ENCODE measurements around the gene MIP. TPM values are rescaled to one million over a fixed set of nuclear protein-coding genes. Genes with fewer than 3 reads are reported as not detected.
A peak's percentile ranks its signal among the peaks of the same experiment; 100 is the strongest.
"Not testable (repeated sequence)": the region's sequence is repeated elsewhere in the genome, so short reads cannot be mapped to it uniquely, and the experiment has no call there.

The MIP gene
- total RNA-seq, 1 experiment from 2014 or later, result not detected

DNA sequence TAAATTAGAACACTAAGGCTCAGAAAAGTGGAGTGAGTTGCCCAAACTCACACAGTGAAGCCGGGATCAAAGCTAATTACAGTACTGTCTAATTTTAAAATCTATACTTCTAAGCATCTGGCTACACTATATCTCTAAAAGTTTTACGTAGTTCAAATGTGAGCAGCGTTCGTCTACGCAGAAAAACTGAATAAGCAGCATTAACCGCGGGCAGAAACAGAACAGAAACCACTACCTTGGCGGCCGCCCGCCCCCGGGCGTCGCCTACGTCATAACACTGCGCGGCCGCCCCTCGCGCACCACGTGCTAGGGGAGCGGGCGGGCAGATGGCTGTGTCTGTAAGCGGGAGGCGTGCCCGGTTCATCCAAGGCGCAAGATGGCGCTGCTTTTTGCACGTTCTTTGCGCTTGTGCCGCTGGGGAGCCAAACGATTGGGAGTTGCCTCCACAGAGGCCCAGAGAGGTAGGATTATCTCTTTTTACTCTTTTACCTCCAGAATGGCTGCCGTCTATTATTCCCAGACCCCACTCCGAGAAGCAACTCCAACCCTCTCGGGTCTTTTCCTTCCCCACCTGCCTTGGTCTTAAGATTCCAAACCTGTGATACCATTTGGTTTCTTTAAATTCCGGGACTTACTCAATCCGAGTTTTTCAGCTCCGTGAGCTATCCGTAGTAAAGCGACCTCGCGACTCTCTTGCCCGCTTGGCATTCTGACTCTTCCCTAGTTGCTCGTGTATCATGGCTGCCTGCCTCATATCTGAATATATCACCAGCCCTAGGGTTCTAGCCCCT is 14.0 kb upstream of the MIP start, which contains the start of gene SPRYD4:
Gene SPRYD4, plus strand, starts transcription at position 363 of the 791 bp plus-strand sequence. Its CDS starts 14 bp downstream, at position 377.
- peak; percentile 96 for DNase-seq (ENCODE audit: low read depth)

DNA sequence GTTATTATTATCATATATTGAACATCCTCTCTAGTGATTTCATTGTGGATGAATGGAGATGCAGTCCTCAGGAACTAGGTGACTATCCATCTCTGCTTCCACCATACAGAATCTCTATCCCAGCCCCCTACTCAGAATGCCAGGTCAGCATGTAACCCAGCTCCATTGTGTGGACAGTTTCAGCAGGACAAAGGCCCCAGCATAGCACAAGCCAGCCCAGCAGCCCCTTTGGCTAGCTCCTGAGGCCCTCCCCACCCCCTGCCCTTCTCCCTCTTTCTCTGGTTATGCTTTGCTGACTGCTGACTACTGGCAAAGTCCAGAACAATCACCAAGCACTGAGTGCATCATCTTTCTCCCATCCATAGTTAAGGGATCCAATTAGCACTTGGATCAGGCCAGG is 8.1 kb upstream of the MIP start:
- DNase-seq (ENCODE audit: low read depth), result no peak

DNA sequence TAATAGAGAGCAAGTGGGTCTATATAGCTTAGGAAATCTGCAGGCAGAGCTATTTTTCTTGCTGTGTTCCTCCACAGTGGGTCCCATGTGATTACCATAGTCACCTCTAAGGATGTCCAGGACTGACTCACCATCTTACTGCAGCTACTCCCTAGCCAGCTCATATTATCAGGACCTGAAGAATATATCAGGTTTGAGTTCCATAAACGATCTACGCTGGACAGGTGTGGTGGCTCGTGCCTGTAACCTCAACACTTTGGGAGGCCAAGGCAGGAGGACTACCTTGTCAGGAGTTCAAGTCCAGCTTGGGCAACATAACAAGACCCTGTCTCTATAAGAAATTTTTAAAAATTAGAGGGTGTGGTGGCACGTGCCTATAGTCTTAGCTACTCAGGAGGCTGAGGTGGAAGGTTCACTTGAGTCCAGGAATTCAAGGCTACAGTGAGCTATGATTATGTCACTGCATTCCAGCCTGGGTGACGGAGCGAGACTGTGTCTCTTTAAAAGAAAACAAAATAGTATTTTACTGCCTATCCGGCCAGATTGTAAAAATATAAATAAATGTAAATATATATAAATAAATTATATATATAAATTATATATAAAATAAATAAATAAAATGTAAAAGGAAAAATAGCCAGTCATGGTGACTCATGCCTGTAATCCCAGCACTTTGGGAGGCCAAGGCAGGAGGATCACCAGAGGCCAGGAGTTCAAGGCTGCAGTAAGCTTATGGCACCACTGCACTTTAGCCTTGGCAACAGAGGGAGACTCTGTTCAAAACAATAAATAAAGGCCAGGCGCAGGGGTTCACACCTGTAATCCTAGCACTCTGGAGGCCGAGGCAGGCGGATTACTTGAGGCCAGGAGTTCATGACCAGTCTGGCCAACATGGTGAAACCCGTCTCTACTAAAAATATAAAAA is 7.0 kb upstream of the MIP start:
- peak; percentile 53 for DNase-seq (ENCODE audit: low read depth)

DNA sequence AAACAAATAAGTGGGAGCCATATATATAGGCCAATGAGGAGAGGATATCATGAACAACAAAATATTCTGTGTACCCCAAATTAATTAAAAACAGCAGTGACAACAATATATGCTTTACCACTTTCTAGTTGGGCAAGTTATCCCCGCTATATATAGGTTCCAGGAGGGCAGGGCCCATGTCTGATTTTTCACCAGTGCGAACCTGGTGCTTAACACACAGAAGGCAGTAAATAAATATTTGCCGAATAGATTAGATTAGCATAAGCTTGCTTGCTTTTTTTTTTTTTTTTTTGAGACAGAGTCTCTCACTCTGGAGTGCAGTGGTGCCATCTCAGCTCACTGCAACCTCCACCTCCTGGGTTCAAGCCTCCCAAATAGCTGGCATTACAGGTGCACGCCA is 3.4 kb upstream of the MIP start:
- no peak for DNase-seq (ENCODE audit: low read depth)

DNA sequence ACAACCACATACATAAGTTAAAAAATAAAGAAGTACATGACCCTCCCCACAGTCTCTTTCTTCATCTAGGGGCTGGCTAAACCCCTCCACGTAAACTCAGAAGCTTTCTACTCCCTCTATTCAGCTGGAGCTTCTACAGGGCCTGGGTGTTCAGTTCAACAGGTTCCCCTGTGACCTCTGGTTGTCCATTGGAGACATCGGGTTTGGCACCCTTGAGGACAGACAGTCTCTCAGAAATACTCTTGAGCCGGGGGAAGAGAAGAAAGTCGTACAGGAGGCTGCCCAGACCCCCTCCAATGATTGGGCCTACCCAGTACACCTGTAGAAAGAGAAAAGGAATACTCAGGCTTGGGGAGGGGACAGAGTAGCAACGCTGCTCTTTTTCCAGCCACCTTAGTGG is 3.3 kb downstream of the MIP start:
- no peak for DNase-seq (ENCODE audit: low read depth)

DNA sequence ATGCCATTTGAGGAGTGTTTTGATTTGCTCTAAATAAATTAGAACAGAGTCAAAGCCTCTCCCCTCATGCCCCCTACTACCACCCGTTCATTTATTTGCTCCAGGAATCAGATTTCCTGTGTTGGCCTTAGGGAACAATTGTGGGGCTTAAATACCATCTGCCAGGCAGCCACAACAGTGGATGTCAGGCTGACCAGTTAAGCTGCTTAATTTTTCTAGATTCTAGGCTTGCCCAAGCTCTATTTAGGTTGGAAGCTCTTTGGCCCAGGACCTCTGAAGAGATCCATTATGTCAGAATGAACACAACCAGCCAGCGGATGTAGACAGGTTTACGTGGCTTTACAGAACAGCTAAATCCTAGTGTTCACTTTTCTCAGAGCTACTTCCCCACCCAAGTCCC is 4.2 kb downstream of the MIP start:
- no peak for DNase-seq (ENCODE audit: low read depth)

DNA sequence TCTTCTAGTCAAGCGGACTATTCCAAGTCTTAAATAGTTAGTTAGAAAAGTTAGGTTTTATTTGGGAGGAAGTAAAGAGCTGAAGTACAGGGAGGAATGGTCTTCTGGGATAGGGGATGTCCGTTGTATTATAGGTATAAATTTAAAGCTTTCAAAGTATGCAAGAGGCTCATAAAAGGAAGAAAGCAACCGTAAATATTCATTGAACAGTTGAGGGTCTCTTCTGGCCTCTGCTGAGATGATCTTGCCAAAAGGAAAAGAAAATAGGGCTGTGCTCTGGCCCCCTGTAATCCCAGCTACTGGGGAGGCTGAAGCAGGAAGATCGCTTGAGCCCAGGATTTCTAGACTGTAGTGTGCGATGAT is 4.9 kb downstream of the MIP start:
- DNase-seq (ENCODE audit: low read depth), result no peak

DNA sequence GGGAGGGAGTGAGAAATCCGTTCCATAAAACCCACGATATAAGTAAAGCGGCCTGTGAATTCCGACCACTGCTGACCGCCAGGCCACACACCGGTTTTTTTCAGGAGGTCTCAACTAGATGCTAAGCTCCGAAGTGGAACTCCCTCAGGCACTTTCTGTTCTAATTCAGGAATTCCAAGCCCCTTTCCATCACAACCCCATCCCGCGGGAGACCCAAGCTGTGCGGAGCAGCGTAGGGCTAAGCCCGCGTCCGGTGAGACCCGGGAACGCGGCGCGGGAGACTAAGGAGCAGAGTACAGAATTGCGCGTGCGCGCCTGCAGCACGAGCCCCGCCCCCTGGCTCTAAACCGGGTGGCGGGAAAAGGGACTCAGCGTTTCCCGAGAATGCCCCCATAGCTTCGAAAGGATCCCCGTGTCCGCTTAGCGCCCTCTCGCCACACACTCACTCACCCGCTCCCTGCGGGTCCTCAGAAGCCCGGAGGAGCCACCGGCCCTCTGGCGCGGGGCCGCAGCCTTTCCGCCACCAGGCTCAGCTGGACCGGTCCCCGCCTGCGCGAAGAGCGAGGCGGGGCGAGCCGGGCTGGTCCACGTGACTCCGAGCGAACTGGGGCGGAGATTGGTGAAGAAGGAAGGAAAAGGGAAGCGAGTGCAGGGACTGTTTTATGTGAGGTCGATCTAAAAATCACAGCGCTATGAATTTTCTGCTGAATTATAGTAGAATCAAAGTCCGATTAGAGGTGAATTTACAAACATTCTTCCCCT is 5.4 kb downstream of the MIP start, which contains the start of gene TIMELESS:
Gene TIMELESS, minus strand, starts transcription at position 567 of the 762 bp plus-strand sequence. CDS start 15,256 bp downstream, outside the sequence.
- DNase-seq (ENCODE audit: low read depth), result peak; percentile 95

DNA sequence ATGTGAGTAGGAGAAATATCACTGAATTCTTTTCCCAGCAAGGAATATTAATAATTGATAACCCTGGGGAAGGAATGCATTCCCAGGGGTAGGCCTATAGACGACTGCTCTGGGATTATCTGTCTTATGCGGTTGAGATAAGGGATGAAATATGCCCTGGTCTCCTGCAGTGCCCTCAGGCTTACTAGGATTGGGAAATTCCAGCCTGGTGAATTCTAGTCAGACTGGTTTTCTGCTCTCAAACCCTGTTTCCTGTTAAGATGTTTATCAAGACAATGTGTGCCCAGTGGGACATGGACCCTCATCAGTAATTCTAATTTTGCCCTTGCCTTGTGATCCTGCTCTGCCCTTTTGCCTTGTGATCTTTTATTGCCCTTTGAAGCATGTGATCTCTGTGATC is 11.2 kb downstream of the MIP start:
- DNase-seq (ENCODE audit: low read depth), result not testable (repeated sequence)

DNA sequence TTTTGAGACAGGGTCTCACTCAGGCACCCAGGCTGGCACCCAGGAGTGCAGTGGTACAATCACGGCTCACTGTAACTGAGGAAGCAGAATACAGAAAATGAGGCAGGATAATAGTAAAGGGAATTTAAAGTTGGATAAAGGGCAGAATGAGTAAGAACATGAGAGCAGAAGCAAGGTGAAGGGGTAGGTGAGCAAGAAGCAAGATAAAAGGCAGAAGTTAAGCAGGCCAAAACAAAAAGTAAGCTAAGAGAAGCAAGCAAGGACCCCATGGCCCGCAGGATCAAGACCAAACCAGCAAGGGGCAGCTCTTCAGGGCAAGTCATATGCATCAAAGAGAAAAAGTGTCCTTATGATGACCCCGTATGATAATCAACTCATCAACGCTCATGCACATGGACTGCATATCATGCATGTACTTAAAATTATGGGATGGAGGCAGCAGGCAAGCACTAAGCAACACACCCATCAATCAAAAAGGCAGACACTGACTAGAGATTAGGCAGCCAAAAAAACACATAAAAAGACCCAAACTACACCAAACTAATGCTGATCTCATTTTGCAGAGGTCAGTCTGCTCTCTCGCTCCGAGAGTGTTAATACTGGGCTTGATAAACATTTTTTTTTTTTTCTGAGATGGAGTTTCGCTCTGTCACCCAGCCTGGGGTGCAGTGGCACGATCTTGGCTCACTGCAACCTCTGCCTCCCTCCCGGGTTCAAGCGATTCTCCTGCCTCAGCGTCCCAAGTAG is 16.9 kb downstream of the MIP start:
- DNase-seq (ENCODE audit: low read depth), result no peak

DNA sequence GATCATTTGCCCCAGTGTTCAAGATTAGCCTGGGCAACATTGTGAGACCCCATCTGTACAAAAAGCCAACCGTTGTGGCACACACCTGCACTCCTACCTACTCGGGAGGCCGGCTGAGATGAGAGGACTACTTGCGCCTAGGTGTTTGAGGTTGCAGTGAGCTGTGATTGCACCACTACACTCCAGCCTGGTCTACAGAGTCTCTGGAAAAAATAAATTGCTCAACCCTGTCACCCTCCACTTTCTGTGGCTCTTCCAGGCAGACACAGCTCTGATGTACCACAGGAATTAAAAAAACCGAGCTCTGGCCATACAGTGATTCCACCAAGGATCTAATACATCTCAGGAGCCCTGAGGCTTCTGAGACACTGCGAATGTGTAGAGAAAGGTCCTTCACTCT is 19.6 kb downstream of the MIP start:
- DNase-seq (ENCODE audit: low read depth), result no peak

DNA sequence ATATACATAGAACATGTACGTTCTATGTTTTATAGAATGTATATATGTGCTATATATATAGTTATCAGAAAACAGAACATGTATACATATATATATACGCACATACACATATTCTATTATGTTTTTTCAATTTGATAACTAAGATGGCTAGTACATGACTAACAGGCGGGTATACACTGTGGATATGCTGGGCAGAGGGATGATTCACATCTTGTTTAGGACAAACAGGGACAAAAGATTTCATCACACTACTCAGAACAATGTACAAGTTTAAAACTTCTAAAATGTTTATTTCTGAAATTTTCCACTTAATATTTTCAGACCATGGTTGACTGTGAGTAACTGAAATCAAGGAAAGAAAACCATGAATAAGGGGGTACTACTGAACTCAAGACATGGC is 22.6 kb downstream of the MIP start:
- no peak for DNase-seq (ENCODE audit: low read depth)

DNA sequence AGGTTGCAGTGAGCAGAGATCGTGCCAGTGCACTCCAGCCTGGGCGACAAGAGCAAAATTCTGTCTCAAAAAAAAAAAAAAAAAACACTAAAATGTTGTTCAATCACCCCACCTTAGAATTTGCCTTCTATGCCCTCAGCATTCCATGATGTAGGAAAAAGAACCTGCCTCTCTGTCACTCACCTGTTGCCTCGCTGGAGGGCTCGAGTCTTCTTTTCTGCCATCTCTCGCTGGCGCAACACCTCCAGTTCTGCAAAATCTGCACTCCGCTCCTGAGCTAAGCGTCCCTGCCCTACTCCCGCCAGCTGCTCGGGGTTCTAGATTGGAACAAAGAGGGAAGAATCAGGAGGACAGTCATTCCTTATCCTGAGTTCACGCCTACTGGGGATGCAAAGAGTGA is 23.2 kb downstream of the MIP start:
- no peak for DNase-seq (ENCODE audit: low read depth)

DNA sequence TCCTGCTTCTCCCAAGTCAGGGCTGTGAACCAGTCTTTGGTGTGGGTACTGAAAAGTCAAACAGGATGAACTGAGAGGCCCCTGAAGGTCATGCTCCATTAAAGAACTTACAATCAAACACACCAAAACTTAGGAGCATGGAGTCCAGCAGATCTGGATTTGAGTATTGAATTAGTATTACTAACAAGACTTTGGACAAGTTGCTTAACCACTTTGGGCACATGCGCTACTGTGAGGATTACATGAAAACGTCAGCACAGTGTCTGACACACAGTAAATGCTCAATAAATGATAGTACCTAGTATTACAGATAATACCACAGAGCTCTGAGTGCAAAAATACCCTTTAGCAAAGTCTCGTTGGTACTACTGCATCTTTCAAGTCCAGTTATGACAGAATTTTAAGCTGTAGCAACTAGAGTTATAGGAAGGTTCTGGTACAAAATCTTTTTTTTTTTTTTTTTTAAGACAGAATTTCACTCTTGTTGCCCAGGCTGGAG is 28.5 kb downstream of the MIP start:
- DNase-seq (ENCODE audit: low read depth), result no peak

DNA sequence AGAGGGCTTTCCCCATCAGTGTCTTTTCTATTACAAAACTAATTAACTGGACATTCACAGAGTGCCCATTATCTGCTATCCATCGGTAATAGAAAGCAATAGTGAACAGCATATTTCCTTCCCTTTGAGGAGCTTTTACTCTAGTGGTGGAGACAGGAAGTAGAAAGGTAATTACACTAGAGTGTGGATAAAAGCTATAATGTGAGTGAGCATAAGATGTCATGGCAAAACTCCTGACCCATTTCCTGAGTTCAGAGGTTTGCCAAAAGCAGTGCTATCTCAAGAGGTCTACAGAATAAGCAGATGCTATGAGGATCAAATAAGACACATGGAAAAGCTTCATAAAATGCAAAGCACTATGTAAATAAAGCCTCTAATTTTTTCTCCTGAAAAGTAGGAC is 29.3 kb downstream of the MIP start:
- DNase-seq (ENCODE audit: low read depth), result no peak

DNA sequence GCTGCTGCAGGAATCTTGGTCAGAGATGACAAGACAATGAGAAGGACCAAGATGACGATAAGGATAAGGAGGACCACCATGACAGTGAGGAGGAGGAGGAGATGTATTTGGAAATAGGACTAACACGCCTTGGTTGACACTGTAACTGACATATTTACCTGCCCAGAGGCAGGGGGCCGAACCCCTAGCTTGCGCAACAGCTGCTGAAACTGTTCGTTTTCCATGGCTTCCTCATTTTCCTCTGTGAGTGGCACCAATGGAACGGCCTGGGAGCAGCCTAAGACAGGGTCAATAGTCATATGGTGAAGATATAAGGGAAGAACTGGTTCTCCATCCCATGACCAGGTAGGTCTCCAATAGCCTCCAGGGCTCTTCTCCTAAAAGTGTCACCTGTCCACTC is 34.0 kb downstream of the MIP start:
- no peak for DNase-seq (ENCODE audit: low read depth)

DNA sequence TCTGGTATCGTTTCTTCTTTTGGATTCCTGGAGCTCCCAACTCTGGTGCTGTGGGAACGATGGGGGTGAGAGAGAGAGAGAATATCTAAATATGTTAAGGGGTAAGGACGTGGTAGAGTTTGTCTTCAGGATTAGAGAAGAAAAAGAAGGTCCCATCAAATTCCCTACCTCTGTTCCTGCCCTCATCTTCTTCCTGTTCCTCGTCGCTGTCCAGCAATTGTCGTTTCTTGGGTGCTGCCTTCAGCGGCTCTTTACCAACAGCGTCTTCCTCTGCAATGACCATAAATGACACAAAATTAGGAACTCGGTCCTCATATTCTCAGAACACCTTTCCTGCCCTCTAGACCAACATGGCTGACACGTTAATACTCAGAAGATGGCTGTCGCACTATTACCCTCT is 36.7 kb downstream of the MIP start:
- no peak for DNase-seq (ENCODE audit: low read depth)

DNA sequence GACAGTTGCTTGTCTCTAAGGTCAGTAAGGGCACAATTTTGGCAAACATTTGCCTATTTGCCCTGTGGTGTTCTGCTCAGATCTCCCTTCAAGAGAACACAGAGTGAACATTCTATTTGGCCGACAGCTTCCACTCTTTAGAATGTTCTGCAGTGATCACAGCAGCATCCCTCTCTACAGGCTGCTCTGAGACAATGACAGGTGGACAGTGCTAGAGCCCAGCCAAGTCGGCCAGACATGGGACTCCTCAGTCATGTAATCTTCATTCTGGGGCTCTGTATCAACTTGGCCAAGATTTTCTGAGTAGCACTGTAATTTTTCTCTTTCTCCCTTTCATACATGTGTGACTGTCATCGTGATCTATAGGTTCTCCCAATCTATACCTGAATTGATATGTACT is 40.1 kb downstream of the MIP start:
- DNase-seq (ENCODE audit: low read depth), result no peak

DNA sequence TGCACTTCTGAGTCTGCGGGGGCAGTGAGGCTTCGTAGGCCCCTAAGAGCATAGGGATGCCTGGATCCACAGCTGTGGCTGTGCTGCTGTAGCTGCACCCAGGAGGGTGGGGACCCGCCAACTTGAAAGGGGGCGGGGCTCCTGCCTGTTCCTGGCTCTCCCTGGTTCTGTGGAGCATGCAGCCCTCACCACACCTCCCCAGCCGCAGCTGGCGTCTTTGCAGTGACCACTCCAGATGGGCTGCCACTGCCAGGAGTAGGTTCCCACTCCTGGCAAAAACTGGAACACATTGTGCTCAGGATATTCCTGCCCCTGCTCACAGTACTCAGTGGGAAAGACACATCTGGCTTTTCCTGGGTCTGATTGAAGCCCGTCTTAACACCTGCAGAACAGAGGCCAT is 41.1 kb downstream of the MIP start:
- no peak for DNase-seq (ENCODE audit: low read depth)

DNA sequence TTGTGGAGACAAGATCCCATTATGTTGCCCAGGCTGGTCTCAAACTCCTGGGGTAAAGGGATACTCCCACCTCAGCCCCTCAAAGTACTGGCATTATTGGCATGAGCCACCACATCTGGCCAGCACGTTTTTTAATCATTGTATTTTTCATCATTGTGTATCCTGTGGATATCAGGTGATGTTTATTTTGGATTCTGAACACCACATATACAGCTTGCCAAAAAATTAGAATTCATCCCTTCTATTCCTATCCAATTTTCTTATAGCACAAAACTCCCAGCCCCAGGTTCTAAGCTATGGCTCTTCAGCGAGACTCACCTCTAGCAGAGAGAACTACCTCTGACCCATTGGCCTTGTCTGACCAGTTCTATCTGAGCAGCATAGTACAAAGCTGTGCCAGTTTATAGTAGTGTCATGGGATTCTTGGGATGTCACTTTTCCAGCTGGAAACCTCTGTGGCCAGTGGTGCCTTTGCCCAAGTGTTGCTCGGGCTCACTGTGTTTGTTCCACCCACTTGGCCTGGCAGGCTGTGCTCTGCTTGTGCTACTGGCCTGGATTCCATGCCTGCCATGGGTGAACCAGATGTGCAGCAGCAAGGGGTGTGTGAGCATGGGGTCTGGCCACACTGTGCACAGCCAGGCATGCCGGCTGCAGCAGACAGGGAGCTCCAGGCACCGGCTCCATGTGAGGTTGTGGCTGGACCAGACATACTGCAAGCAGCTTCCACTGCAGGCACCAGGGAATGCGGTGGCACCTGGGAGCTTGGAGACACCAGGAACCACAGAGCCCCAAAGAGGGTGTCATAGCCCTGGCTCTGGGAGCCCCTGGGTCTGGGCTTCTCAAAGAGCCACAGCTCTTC is 42.4 kb downstream of the MIP start:
- DNase-seq (ENCODE audit: low read depth), result no peak
